ENCODE measurements around the gene VAV3.

VAV3 gene

DNA sequence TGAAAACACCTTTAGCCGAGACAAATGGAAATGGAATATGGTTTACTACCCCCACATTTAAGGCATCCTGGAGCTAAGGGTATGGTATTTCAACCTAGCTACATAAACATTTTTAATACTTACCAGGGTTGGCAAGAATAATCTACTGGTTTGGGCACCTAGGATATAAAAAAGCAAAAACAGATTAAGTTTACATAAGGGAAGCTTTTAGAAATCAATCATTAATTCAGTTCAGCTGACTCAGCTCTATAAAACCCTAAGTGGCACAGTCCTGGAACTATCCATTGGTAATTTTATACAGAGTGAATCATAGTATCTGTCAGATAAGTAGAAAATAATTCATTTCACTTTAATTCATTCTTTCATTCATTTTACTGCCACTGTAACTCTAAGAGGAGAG lies 355.2 kb downstream of the VAV3 start:
- TF ChIP-seq, protein P1, sequence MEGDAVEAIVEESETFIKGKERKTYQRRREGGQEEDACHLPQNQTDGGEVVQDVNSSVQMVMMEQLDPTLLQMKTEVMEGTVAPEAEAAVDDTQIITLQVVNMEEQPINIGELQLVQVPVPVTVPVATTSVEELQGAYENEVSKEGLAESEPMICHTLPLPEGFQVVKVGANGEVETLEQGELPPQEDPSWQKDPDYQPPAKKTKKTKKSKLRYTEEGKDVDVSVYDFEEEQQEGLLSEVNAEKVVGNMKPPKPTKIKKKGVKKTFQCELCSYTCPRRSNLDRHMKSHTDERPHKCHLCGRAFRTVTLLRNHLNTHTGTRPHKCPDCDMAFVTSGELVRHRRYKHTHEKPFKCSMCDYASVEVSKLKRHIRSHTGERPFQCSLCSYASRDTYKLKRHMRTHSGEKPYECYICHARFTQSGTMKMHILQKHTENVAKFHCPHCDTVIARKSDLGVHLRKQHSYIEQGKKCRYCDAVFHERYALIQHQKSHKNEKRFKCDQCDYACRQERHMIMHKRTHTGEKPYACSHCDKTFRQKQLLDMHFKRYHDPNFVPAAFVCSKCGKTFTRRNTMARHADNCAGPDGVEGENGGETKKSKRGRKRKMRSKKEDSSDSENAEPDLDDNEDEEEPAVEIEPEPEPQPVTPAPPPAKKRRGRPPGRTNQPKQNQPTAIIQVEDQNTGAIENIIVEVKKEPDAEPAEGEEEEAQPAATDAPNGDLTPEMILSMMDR (IDR thresholded peaks at IDR 0.05; ENCODE audit: insufficient read depth, low read depth, low read length, missing control alignments): no peak
- DNase-seq (ENCODE audit: low read depth): no peak
- no peak overlapping the region for H3K4me3 ChIP-seq (ENCODE audit: low read length)

DNA sequence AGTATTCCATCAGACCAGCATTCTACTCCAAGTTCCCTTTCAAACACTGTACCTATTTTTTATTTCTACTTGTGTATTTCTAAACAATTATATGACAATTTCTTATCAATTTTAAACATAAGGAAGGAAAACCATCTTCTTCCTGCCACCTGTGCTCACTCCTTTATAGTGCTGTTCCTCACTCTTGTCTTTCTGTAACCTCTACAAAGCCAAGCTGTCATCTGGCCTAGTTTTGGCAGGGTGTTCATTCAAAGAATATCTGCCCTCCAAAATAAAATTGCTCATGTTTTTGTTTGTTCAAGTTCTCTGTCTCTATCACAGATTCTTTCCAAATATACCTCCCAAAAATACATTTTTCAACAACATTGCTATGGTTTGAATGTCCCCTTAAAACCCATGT lies 360.2 kb downstream of the VAV3 start:
- TF ChIP-seq, protein P1 (IDR thresholded peaks at IDR 0.05; ENCODE audit: insufficient read depth, low read depth, low read length, missing control alignments): no peak
- H3K4me3 ChIP-seq (ENCODE audit: low read length): no peak overlapping the region
- no peak for DNase-seq (ENCODE audit: low read depth)

DNA sequence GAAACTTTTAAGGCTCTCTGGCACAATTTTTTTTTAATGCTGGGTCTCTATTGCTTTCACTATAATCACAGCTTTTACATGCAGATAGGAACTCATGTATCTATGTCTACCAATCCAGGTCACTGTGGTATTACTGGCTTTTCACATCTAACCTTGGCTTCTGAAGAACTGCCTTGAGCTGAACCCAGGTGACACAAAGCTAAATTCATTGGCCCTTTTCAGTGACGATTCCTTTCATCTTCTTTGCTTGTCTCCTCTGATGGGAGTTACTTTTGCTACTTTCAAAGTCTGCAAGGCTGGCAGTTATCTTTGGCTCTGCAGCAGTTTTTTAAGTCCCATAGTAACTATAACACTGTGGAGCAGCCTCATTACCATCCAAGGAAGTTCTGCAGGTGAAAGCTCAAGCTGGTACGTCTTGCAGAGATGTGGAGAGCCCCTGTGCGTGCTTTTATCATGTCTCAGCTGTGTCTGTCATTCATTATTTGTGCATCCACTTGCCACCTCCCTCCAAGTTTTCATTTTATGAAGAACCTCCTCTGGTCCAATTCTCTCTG lies 364.3 kb downstream of the VAV3 start:
- DNase-seq (ENCODE audit: low read depth): no peak

DNA sequence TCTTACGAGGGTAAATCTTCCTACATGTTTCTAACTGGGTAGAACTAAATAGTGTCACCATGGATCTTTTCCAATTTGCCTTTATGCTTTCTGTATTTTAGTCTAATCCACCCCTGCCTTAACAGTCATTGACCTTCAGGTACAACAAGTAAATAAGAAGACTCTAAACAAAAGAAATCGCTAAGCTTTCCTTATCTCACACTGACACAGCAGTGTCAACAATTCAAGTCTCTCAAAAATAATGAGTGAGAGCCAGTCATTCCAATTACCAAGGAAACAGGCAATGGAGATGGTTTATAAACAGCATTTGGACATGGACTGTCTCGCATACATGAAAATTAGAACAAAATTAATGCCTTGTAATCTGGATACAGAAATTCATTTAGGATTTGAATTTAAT lies 365.8 kb downstream of the VAV3 start:
- H3K4me3 ChIP-seq (ENCODE audit: low read length): no peak overlapping the region
- TF ChIP-seq, protein P1 (IDR thresholded peaks at IDR 0.05; ENCODE audit: insufficient read depth, low read depth, low read length, missing control alignments): no peak
- no peak for DNase-seq (ENCODE audit: low read depth)

More for the DNA sequence above, 364.3 kb downstream of the VAV3 start:
- H3K4me3 ChIP-seq (ENCODE audit: low read length): no peak overlapping the region
- TF ChIP-seq, protein P1 (IDR thresholded peaks at IDR 0.05; ENCODE audit: insufficient read depth, low read depth, low read length, missing control alignments): no peak

DNA sequence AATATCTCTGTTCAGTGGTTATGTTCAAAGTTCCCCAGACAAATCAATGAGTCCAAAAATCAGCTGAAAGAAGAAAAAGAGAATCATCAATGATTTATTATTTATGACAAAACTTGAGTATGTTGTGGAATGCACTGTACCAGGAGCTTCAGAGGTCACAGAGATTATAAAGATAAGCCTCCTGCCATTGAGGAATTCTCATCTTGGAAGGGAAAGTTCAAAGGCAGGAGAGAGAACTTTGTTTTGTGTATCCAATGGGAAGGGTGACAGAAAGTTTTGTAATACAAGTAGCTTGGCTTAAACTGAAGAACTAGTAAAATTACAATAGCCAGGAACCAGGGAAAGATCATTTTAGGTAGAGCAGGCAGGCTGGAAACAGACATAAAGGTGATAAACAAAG lies 367.7 kb downstream of the VAV3 start:
- no peak overlapping the region for H3K4me3 ChIP-seq (ENCODE audit: low read length)
- no peak for DNase-seq (ENCODE audit: low read depth)
- TF ChIP-seq, protein P1 (IDR thresholded peaks at IDR 0.05; ENCODE audit: insufficient read depth, low read depth, low read length, missing control alignments): no peak

DNA sequence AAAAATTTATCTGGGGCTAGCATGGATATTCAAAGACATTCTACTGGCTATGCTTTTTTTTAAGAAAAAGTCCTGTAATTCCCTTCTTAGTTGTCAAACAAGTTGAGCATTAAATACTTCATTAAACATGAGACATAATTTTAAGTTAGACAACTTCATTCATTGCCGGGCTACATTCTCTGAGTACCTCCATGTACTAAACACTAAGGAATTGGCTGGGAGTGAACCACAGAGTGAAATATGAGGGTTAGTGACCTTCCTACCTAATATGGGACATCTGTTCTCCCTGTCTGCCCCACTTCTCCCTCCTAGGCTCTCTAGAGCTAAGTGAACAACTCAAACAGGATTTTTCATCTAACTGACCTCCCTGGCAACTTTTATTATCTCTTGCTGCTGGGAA lies 370.4 kb downstream of the VAV3 start:
- TF ChIP-seq, protein P1 (IDR thresholded peaks at IDR 0.05; ENCODE audit: insufficient read depth, low read depth, low read length, missing control alignments): no peak
- no peak overlapping the region for H3K4me3 ChIP-seq (ENCODE audit: low read length)
- peak; percentile 30 for DNase-seq (ENCODE audit: low read depth)

DNA sequence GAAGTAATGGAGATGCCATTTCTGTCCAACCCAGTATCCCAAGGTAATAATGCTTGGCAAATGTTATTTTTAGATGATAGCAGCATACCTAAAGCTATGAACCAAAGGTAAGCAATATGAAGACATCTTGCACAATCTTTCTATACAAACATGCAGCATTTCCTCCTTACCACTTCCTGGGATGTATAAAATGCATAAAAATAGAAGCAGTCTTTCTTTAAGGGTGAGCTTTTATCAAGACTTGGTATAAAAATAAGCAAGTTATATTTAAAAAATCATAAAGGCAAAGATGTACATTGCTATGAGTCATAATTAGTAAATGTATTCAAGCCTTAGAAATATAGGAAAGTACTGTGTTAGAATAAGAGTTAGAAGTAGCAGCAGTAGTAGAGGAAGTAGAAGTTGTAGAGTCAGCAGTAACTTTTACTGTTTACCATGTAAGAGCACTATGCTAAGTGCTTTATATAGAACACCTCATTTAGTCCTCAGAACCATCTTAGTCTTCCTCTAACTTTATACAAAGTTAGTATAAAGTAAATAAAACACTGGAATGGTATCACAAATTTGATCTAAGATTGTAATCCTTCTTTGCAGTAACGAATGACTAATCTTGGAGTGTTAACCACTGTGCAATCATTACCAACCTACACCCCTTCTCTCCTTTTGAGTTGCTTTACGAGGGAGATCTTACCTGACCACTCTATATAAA lies 371.3 kb downstream of the VAV3 start:
- peak; percentile 55 for DNase-seq (ENCODE audit: low read depth)
- TF ChIP-seq, protein P1 (IDR thresholded peaks at IDR 0.05; ENCODE audit: insufficient read depth, low read depth, low read length, missing control alignments): no peak
- no peak overlapping the region for H3K4me3 ChIP-seq (ENCODE audit: low read length)

All from epithelial cell of esophagus (primary cell).